HTR-8/SVneo (cell line): ENCODE results near the gene CSF2RB.
A peak's percentile ranks its signal among the peaks of the same experiment; 100 is the strongest.

Source experiments
- DNase-seq: peaks from one replicate; pipeline ENCODE4 v3.0.0; 2011; ENCODE audit warnings: low spot score, mixed read lengths; ENCODE audit not compliant: insufficient read length
- FAIRE-seq: peaks from 2 replicates; lab custom pipeline; 2011; peaks lifted over from hg19 to GRCh38; lab: Jason Lieb, UNC

The CSF2RB gene

GRCh38 chr22:36955691-36956090 is 42.3 kb downstream of the CSF2RB start:
- no peak for FAIRE-seq
- DNase-seq: no peak

- FAIRE-seq: no peak
- no peak for DNase-seq
These were observed 44.9 kb downstream of the CSF2RB start for GRCh38 chr22:36958366-36958765.

- DNase-seq (no peak), FAIRE-seq (no peak)
These were observed 48.2 kb downstream of the CSF2RB start for GRCh38 chr22:36961626-36962025.

- DNase-seq (no peak), FAIRE-seq (no peak)
These were observed 49.9 kb downstream of the CSF2RB start for GRCh38 chr22:36963302-36963701.

GRCh38 chr22:36964106-36964505 is 50.7 kb downstream of the CSF2RB start:
- FAIRE-seq (no peak), DNase-seq (no peak)

GRCh38 chr22:36965696-36966095 is 52.3 kb downstream of the CSF2RB start:
- FAIRE-seq (no peak), DNase-seq (no peak)

- DNase-seq: no peak
These were observed 53.6 kb downstream of the CSF2RB start for GRCh38 chr22:36966851-36967540.

GRCh38 chr22:36968249-36968964 is 55.0 kb downstream of the CSF2RB start:
- DNase-seq: no peak
- no peak for FAIRE-seq

More at GRCh38 chr22:36966851-36967540, 53.6 kb downstream of the CSF2RB start:
- FAIRE-seq: no peak

GRCh38 chr22:36971341-36972125 is 58.1 kb downstream of the CSF2RB start:
- DNase-seq (no peak), FAIRE-seq (no peak)

GRCh38 chr22:36976606-36977005 is 63.2 kb downstream of the CSF2RB start:
- DNase-seq: no peak
- no peak for FAIRE-seq

- no peak for DNase-seq
- FAIRE-seq: no peak
These were observed 64.0 kb downstream of the CSF2RB start for GRCh38 chr22:36977401-36977861.

- DNase-seq: peak; percentile 88
- FAIRE-seq: peak; percentile 42
These were observed 64.7 kb downstream of the CSF2RB start for GRCh38 chr22:36977947-36978660.

- DNase-seq (no peak), FAIRE-seq (no peak)
These were observed 65.8 kb downstream of the CSF2RB start for GRCh38 chr22:36979016-36979910.

GRCh38 chr22:36981247-36981775 is 67.9 kb downstream of the CSF2RB start:
- no peak for FAIRE-seq
- no peak for DNase-seq

- FAIRE-seq (no peak), DNase-seq (no peak)
These were observed 68.7 kb downstream of the CSF2RB start for GRCh38 chr22:36982136-36982535.

- FAIRE-seq: no peak
These were observed 71.9 kb downstream of the CSF2RB start for GRCh38 chr22:36985211-36985889.

GRCh38 chr22:36986242-36986821 is 72.9 kb downstream of the CSF2RB start:
- no peak for FAIRE-seq
- no peak for DNase-seq

More at GRCh38 chr22:36985211-36985889, 71.9 kb downstream of the CSF2RB start:
- no peak for DNase-seq
